ENCODE measurements around the gene RNASEH2C.

DNA sequence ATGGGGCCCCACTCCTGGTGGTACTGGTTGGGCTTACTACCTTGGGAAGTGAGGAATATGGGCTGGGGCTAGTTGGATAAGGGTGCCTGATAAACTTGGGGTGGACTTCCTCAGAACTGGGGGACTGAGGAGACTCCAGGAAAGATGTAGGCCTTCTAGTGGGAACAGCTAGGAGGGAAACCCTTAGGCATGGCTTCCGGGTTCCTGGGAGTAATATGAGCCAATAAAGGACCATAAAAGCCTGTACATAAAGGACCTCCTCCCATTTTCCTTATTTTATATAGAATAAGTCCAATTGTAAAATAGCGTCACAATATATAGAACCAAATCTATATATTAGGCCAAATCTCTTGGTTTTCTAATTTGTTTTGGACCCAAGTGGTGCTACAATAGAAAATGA is 18.4 kb upstream of the RNASEH2C start:
- TF ChIP-seq EZH2 (IDR thresholded peaks at IDR 0.05) = no peak
- TF ChIP-seq POLR2AphosphoS5 (IDR thresholded peaks at IDR 0.05; ENCODE audit: borderline replicate concordance, low read depth, low read length) = no peak
